SK-N-SH (cell line): ENCODE data around the gene LANCL3. TPM values are rescaled to one million over a fixed set of nuclear protein-coding genes. Genes with fewer than 3 reads are reported as not detected.

Source experiments
- CTCF ChIA-PET: fragments of 300-600, 350-600 bp; formaldehyde crosslinking; extraction: SDS; loops from one replicate; lab custom pipeline; 2021; lab: Yijun Ruan, JAX
- POLR2A ChIA-PET: fragments of 350-600 bp; sonication (Branson Sonifier 250); formaldehyde crosslinking; extraction: SDS; loops from one replicate; lab custom pipeline; 2020; ENCODE audit warnings: antibody characterized with exemption, inconsistent platforms; lab: Yijun Ruan, JAX
- DNase-seq: peaks from one replicate; pipeline ENCODE4 v3.0.0; 2012
- H2AFZ ChIP-seq: fragments of 200-600 bp; sonication (generic); 2 replicates; pipeline ENCODE4 v1.8.1; 2016; ENCODE audit warnings: antibody characterized with exemption, mild to moderate bottlenecking, low read depth
- H3F3A ChIP-seq: fragments of 200-600 bp; sonication (generic); replicated peaks from 2 replicates; pipeline ENCODE3; 2016; ENCODE audit warnings: antibody characterized with exemption, mild to moderate bottlenecking; ENCODE audit not compliant: insufficient read depth
- H3K27ac ChIP-seq, 2 experiments: fragments of 200-500 bp in 1 of 2; fragments of 200-600 bp in 1 of 2; sonication (Bioruptor generic) in 1 of 2; sonication (generic), shearing (Covaris generic) in 1 of 2; 2 replicates each; pipeline versions ENCODE4 v1.5.1 to v1.6.1; 2014 to 2016; ENCODE audit warnings: low read depth in 2 of 2, inconsistent platforms in 1 of 2, low read length in 1 of 2, mild to moderate bottlenecking in 1 of 2, mixed read lengths in 1 of 2
- H3K27me3 ChIP-seq: fragments of 200-600 bp; sonication (generic), shearing (Covaris generic); 2 replicates; pipeline ENCODE4 v1.6.1; 2016; ENCODE audit warnings: mixed run types; ENCODE audit not compliant: insufficient read depth
- H3K36me3 ChIP-seq, 2 experiments: fragments of 200-500 bp in 1 of 2; fragments of 200-600 bp in 1 of 2; sonication (Bioruptor generic) in 1 of 2; sonication (generic) in 1 of 2; replicated peaks in 1 of 2; 2 replicates each; pipeline versions ENCODE3 to v1.5.1; 2014 to 2016; ENCODE audit warnings: low read length in 1 of 2, mild to moderate bottlenecking in 1 of 2; ENCODE audit not compliant: insufficient read depth in 2 of 2, control insufficient read depth in 1 of 2
- H3K4me1 ChIP-seq, 2 experiments: fragments of 200-500 bp in 1 of 2; fragments of 200-600 bp in 1 of 2; sonication (Bioruptor generic) in 1 of 2; sonication (generic), shearing (Covaris generic) in 1 of 2; 2 replicates each; pipeline versions ENCODE4 v1.5.1 to v1.6.1; 2014 to 2016; ENCODE audit warnings: low read depth in 1 of 2, low read length in 1 of 2, mixed run types in 1 of 2; ENCODE audit not compliant: insufficient read depth in 2 of 2, control insufficient read depth in 1 of 2
- H3K4me2 ChIP-seq: fragments of 200-600 bp; sonication (generic), shearing (Covaris generic); 2 replicates; pipeline ENCODE4 v1.6.1; 2017; ENCODE audit warnings: mixed run types
- H3K4me3 ChIP-seq, 2 experiments: fragments of 200-500 bp in 1 of 2; fragments of 200-600 bp in 1 of 2; sonication (Bioruptor generic) in 1 of 2; sonication (generic), shearing (Covaris generic) in 1 of 2; 2 replicates each; pipeline versions ENCODE4 v1.5.1 to v1.8.1; 2014 to 2016; ENCODE audit warnings: low read depth in 2 of 2, inconsistent platforms in 1 of 2, low read length in 1 of 2, mild to moderate bottlenecking in 1 of 2, mixed read lengths in 1 of 2, moderate library complexity in 1 of 2
- H3K79me2 ChIP-seq: fragments of 200-600 bp; sonication (generic); 2 replicates; pipeline ENCODE4 v1.8.1; 2017; ENCODE audit warnings: mild to moderate bottlenecking; ENCODE audit not compliant: insufficient read depth
- H3K9ac ChIP-seq: fragments of 200-600 bp; sonication (generic); 2 replicates; pipeline ENCODE4 v1.6.1; 2017; ENCODE audit warnings: mixed run types
- H3K9me2 ChIP-seq: fragments of 200-600 bp; sonication (generic); 2 replicates; pipeline ENCODE4 v1.6.1; 2017; ENCODE audit warnings: mixed run types
- H3K9me3 ChIP-seq: fragments of 200-600 bp; sonication (generic); 2 replicates; pipeline ENCODE4 v1.6.1; 2017; ENCODE audit warnings: mixed run types, mild to moderate bottlenecking, moderate library complexity
- H4K20me1 ChIP-seq: fragments of 200-600 bp; sonication (generic); 2 replicates; pipeline ENCODE4 v1.6.1; 2017; ENCODE audit warnings: mild to moderate bottlenecking, mixed run types; ENCODE audit not compliant: insufficient read depth
- CHD2 ChIP-seq: fragments of 150-350 bp; IDR thresholded peaks from 2 replicates; pipeline ENCODE4 v1.6.1; 2018; ENCODE audit warnings: low read length; ENCODE audit not compliant: partially characterized antibody
- ELF1 ChIP-seq: IDR thresholded peaks from 2 replicates; pipeline ENCODE4 v1.4.0; 2012
- EP300 ChIP-seq, 2 experiments: IDR thresholded peaks; 2 replicates each; pipeline versions ENCODE4 v1.4.0 to v1.6.1; 2012; ENCODE audit warnings: borderline replicate concordance in 1 of 2, low read depth in 1 of 2, low read length in 1 of 2
- EZH2phosphoT487 ChIP-seq: fragments of 200-600 bp; sonication (generic); IDR thresholded peaks from 2 replicates; pipeline ENCODE4 v1.6.1; 2017; ENCODE audit warnings: low read depth, mixed run types, mild to moderate bottlenecking, antibody characterized with exemption, moderate library complexity, borderline replicate concordance
- GABPA ChIP-seq: IDR thresholded peaks from 2 replicates; pipeline ENCODE4 v1.4.0; 2012; ENCODE audit warnings: low read depth, mild to moderate bottlenecking
- MEF2A ChIP-seq: IDR thresholded peaks from 2 replicates; pipeline ENCODE4 v1.4.0; 2012; ENCODE audit warnings: low read depth, borderline replicate concordance
- MXI1 ChIP-seq: IDR thresholded peaks from 2 replicates; pipeline ENCODE4 v1.6.1; 2012; ENCODE audit warnings: mild to moderate bottlenecking, low read depth, low read length, improper control_type of control experiment
- NRF1 ChIP-seq: IDR thresholded peaks from 2 replicates; pipeline ENCODE4 v1.6.1; 2012; ENCODE audit warnings: low read depth, mild to moderate bottlenecking, low read length
- RFX5 ChIP-seq: IDR thresholded peaks from 2 replicates; pipeline ENCODE4 v1.6.1; 2012; ENCODE audit warnings: mild to moderate bottlenecking, improper control_type of control experiment, low read length
- RXRA ChIP-seq: IDR thresholded peaks from 2 replicates; pipeline ENCODE4 v1.4.0; 2012; ENCODE audit warnings: low read depth, mild to moderate bottlenecking, borderline replicate concordance
- SIN3A ChIP-seq: IDR thresholded peaks from 2 replicates; pipeline ENCODE4 v1.6.1; 2012; ENCODE audit warnings: low read depth, mild to moderate bottlenecking, low read length, moderate library complexity, borderline replicate concordance
- SMC3 ChIP-seq: IDR thresholded peaks from 2 replicates; pipeline ENCODE4 v1.6.1; 2012; ENCODE audit warnings: low read depth, low read length, improper control_type of control experiment
- TCF12 ChIP-seq: IDR thresholded peaks from 2 replicates; pipeline ENCODE4 v1.4.0; 2012
- WGBS: methylation state at CpG from one replicate; pipeline ENCODE4 v1.1.6; 2017; ENCODE audit warnings: low lambda C conversion rate; 5-methylcytosine and 5-hydroxymethylcytosine counted together
- polyA plus RNA-seq, 3 experiments: library from polyadenylated mRNA; depleted of rRNA; stranded (reverse); fragments of >200 nt; gene quantifications; 2 replicates each; pipeline ENCODE4 v1.2.3, GENCODE V29; 2012
- TF ChIP-seq, protein P1 (sequence below): fragments of 150-350 bp; IDR thresholded peaks from 2 replicates; pipeline ENCODE4 v1.6.1; 2017; ENCODE audit warnings: antibody characterized with exemption, low read length, low read depth, borderline replicate concordance
- TF ChIP-seq, protein P2 (sequence below): IDR thresholded peaks from 2 replicates; pipeline ENCODE4 v1.4.0; 2012; ENCODE audit warnings: low read depth, borderline replicate concordance
- TF ChIP-seq, protein P3 (sequence below): IDR thresholded peaks from 2 replicates; pipeline ENCODE4 v1.4.0; 2012; ENCODE audit warnings: low read depth, borderline replicate concordance
- TF ChIP-seq, protein P4 (sequence below): fragments of 200-600 bp; sonication (generic); IDR thresholded peaks from 2 replicates; pipeline ENCODE4 v1.6.1; 2017; ENCODE audit warnings: antibody characterized with exemption, mild to moderate bottlenecking, moderate library complexity
- TF ChIP-seq, protein P5 (sequence below): fragments of 150-350 bp; IDR thresholded peaks from 2 replicates; pipeline ENCODE4 v1.6.1; 2016; ENCODE audit warnings: mild to moderate bottlenecking, low read depth, low read length
- TF ChIP-seq, protein P6 (sequence below): IDR thresholded peaks from 2 replicates; pipeline ENCODE4 v1.4.0; 2012; ENCODE audit warnings: low read depth

LANCL3 gene
- polyA plus RNA-seq, 1 of the 3 experiments (the other 2 are of a cell fraction), result under 0.01 TPM

DNA sequence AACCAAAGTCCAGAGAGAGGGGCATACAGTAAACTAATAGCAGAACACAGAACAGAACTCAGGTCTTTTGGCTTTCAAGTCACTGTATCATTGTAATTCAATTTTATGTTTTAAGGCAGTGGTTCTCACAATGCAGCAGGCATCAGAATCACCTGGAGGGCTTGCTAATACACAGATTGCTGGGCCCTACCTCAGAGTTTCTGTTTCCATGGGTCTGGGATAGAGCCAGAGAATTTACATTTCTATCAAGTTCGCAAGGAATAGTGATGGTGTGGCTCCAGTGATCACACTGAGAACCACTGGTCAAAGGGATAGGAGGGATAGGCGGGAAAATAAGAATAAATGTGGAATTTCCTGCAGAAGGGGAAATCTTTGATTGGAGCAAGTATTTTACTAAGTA, 36.7 kb downstream of the LANCL3 start:
- DNase-seq, result no peak
- CTCF ChIA-PET, result no interaction called here
- Histone ChIP-seq H3K4me2 (no peak overlapping the region), H3K27ac (no peak overlapping the region), H3K9ac (no peak overlapping the region), H3K4me1 (no peaks in the 10 kb centered on the region), H3K79me2 (no peaks in the 10 kb centered on the region), H3K9me3 (no peaks in the 10 kb centered on the region), H2AFZ (no peak overlapping the region), H3K27me3 (no peaks in the 10 kb centered on the region; the same call in 1 of the 2 replicates), H4K20me1 (no peaks in the 10 kb centered on the region), H3K9me2 (no peaks in the 10 kb centered on the region), H3K36me3 (no peaks in the 10 kb centered on the region), H3K4me3 (no peak overlapping the region), H3F3A (no peaks in the 10 kb centered on the region)
- WGBS, result 2% methylated on average over 2 of the region's 2 CpGs
- POLR2A ChIA-PET, result no interaction called here
- TF ChIP-seq, protein P1, sequence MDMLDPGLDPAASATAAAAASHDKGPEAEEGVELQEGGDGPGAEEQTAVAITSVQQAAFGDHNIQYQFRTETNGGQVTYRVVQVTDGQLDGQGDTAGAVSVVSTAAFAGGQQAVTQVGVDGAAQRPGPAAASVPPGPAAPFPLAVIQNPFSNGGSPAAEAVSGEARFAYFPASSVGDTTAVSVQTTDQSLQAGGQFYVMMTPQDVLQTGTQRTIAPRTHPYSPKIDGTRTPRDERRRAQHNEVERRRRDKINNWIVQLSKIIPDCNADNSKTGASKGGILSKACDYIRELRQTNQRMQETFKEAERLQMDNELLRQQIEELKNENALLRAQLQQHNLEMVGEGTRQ, result no peak
- TF ChIP-seq EZH2phosphoT487 (no peak), MEF2A (no peak)
- TF ChIP-seq, protein P2, sequence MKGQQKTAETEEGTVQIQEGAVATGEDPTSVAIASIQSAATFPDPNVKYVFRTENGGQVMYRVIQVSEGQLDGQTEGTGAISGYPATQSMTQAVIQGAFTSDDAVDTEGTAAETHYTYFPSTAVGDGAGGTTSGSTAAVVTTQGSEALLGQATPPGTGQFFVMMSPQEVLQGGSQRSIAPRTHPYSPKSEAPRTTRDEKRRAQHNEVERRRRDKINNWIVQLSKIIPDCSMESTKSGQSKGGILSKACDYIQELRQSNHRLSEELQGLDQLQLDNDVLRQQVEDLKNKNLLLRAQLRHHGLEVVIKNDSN, result no peak

DNA sequence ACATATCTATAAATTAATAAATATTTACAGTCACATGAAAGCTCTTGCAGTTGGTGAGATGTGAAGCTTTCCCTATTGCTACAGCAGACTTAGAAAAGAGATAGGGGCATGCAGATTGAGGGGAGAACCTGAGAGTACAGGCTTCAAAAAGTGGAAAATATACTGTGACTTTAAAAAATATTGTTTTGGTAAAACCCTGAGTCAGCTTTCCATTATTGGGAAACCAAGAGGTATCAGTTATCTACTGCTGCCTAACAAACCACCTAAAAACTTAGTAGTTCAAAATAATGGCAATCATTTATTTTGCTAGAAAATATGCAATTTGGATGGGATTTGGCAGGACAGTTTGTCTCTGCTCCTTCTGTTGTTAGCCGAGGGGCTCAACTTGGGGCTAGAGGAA, 38.3 kb downstream of the LANCL3 start:
- H3K4me1 ChIP-seq, result no peaks in the 10 kb centered on the region
- no peaks in the 10 kb centered on the region; the same call in 1 of the 2 replicates for H3K27me3 ChIP-seq
- WGBS, result 0% methylated on average over 1 of the region's 1 CpG
- no peak overlapping the region for H3K4me2 ChIP-seq
- ChIA-PET POLR2A (no interaction called here), CTCF (no interaction called here)
- no peaks in the 10 kb centered on the region for H3K9me3 ChIP-seq
- H3K9ac ChIP-seq, result no peak overlapping the region
- no peaks in the 10 kb centered on the region for H3K79me2 ChIP-seq
- TF ChIP-seq, protein P3, sequence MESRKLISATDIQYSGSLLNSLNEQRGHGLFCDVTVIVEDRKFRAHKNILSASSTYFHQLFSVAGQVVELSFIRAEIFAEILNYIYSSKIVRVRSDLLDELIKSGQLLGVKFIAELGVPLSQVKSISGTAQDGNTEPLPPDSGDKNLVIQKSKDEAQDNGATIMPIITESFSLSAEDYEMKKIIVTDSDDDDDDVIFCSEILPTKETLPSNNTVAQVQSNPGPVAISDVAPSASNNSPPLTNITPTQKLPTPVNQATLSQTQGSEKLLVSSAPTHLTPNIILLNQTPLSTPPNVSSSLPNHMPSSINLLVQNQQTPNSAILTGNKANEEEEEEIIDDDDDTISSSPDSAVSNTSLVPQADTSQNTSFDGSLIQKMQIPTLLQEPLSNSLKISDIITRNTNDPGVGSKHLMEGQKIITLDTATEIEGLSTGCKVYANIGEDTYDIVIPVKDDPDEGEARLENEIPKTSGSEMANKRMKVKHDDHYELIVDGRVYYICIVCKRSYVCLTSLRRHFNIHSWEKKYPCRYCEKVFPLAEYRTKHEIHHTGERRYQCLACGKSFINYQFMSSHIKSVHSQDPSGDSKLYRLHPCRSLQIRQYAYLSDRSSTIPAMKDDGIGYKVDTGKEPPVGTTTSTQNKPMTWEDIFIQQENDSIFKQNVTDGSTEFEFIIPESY, result no peak
- TF ChIP-seq TCF12 (no peak), ELF1 (no peak), EZH2phosphoT487 (no peak), GABPA (no peak), NRF1 (no peak), SMC3 (no peak), SIN3A (no peak), CHD2 (no peak), RFX5 (no peak), MXI1 (no peak), MEF2A (no peak), RXRA (no peak), EP300 (IDR thresholded peaks at IDR 0.05; ENCODE audit: borderline replicate concordance in 1 of 2, low read depth in 1 of 2, low read length in 1 of 2) (no peak)
- TF ChIP-seq, protein P2, result no peak
- TF ChIP-seq, protein P4, sequence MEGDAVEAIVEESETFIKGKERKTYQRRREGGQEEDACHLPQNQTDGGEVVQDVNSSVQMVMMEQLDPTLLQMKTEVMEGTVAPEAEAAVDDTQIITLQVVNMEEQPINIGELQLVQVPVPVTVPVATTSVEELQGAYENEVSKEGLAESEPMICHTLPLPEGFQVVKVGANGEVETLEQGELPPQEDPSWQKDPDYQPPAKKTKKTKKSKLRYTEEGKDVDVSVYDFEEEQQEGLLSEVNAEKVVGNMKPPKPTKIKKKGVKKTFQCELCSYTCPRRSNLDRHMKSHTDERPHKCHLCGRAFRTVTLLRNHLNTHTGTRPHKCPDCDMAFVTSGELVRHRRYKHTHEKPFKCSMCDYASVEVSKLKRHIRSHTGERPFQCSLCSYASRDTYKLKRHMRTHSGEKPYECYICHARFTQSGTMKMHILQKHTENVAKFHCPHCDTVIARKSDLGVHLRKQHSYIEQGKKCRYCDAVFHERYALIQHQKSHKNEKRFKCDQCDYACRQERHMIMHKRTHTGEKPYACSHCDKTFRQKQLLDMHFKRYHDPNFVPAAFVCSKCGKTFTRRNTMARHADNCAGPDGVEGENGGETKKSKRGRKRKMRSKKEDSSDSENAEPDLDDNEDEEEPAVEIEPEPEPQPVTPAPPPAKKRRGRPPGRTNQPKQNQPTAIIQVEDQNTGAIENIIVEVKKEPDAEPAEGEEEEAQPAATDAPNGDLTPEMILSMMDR, result no peak
- TF ChIP-seq, protein P5, sequence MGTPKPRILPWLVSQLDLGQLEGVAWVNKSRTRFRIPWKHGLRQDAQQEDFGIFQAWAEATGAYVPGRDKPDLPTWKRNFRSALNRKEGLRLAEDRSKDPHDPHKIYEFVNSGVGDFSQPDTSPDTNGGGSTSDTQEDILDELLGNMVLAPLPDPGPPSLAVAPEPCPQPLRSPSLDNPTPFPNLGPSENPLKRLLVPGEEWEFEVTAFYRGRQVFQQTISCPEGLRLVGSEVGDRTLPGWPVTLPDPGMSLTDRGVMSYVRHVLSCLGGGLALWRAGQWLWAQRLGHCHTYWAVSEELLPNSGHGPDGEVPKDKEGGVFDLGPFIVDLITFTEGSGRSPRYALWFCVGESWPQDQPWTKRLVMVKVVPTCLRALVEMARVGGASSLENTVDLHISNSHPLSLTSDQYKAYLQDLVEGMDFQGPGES, result no peak
- TF ChIP-seq, protein P6, sequence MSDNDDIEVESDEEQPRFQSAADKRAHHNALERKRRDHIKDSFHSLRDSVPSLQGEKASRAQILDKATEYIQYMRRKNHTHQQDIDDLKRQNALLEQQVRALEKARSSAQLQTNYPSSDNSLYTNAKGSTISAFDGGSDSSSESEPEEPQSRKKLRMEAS, result no peak
- no peaks in the 10 kb centered on the region for H4K20me1 ChIP-seq
- no peaks in the 10 kb centered on the region for H3K36me3 ChIP-seq
- H3K4me3 ChIP-seq, result no peak overlapping the region
- no peak for DNase-seq
- H3K9me2 ChIP-seq, result no peaks in the 10 kb centered on the region
- no peak overlapping the region for H2AFZ ChIP-seq
- H3F3A ChIP-seq, result no peaks in the 10 kb centered on the region
- no peak overlapping the region for H3K27ac ChIP-seq
